ENCODE measurements around the gene VSIG10. TPM values are rescaled to one million over a fixed set of nuclear protein-coding genes. Genes with fewer than 3 reads are reported as not detected.

VSIG10 gene
- total RNA-seq, 1 experiment from 2014 or later, result 97.4 TPM

GRCh38 chr12:118109088-118109487 lies 5.3 kb upstream of the VSIG10 start:
- Histone ChIP-seq H4K91ac (ENCODE audit: insufficient read length, low read depth, low read length) (no peak overlapping the region), H2BK120ac (ENCODE audit: low read depth, low read length, poor library complexity, severe bottlenecking) (no peak overlapping the region), H3K4me2 (ENCODE audit: insufficient read depth, insufficient read length, low read length) (no peak overlapping the region), H3K27me3 (ENCODE audit: insufficient read depth, low read length) (no peaks in the 10 kb centered on the region), H3K56ac (ENCODE audit: insufficient read length, low read depth, low read length) (no peak overlapping the region), H4K5ac (ENCODE audit: insufficient read length, low read depth, low read length) (no peak overlapping the region), H4K20me1 (ENCODE audit: control insufficient read depth, insufficient read depth, insufficient read length) (no peaks in the 10 kb centered on the region), H2AK5ac (ENCODE audit: insufficient read length, low read length) (no peak overlapping the region), H3K23me2 (ENCODE audit: insufficient read length, low read depth, low read length, poor library complexity, severe bottlenecking) (peaks cover 3% of the 10 kb centered on the region), H3K14ac (ENCODE audit: insufficient read depth, low read length) (no peak overlapping the region), H3K79me1 (ENCODE audit: insufficient read depth, low read depth, low read length, poor library complexity, severe bottlenecking) (no peaks in the 10 kb centered on the region), H3K9me3 (ENCODE audit: control insufficient read depth, low read depth, low read length) (no peaks in the 10 kb centered on the region), H4K8ac (replicated peaks; ENCODE audit: insufficient read length, low read depth, low read length) (no peak overlapping the region), H3K23ac (ENCODE audit: insufficient read length, low read depth, low read length) (no peak overlapping the region), H2BK15ac (ENCODE audit: low read depth, low read length) (no peak overlapping the region), H2BK12ac (ENCODE audit: insufficient read length, low read depth, low read length) (no peak overlapping the region), H3K27ac (ENCODE audit: insufficient read length, low read depth, low read length) (no peak overlapping the region), H2BK20ac (ENCODE audit: low read depth, low read length, poor library complexity, severe bottlenecking) (no peak overlapping the region), H3K79me2 (ENCODE audit: insufficient read depth, low read length) (no peaks in the 10 kb centered on the region), H3K4ac (ENCODE audit: low read depth, low read length) (no peak overlapping the region), H3K4me1 (ENCODE audit: insufficient read depth, low read length) (no peaks in the 10 kb centered on the region; the same call in 1 of the 2 replicates), H3K9ac (ENCODE audit: extremely low read depth, insufficient read length, low read length) (no peak overlapping the region), H2AFZ (ENCODE audit: low read length) (no peak overlapping the region), H2BK5ac (ENCODE audit: insufficient read length, low read length) (no peak overlapping the region), H3T11ph (ENCODE audit: low read length) (no peak overlapping the region), H3K18ac (ENCODE audit: insufficient read length, low read depth, low read length) (no peak overlapping the region)
- H3K27me3 Mint-ChIP-seq (ENCODE audit: low read depth), result no peaks in the 10 kb centered on the region
- H3K27ac Mint-ChIP-seq, result no peak overlapping the region
- peaks cover 4 to 5% of the 10 kb centered on the region in 2 experiments; a peak in 1 of 5 replicates for H3K9me3 Mint-ChIP-seq
- H3K4me1 Mint-ChIP-seq, result peaks cover 13 to 14% of the 10 kb centered on the region in 2 experiments
- H3K36me3 Mint-ChIP-seq (ENCODE audit: insufficient read depth in 1 of 3, low read depth in 3 of 3), result peaks cover 0 to 5% (median 0%) of the 10 kb centered on the region in 3 experiments; a peak in 1 of 7 replicates
- no peak for TF ChIP-seq CTCF (conservative IDR thresholded peaks at IDR 0.05)
- DNase-seq, result no peak
- no peak overlapping the region for H3K4me3 Mint-ChIP-seq
- no CpG with 5 or more reads among the region's 1 CpG for WGBS (ENCODE audit: extremely low coverage, insufficient read length, low lambda C conversion rate)

Data from H9 (cell line).